B cell (primary cell): ENCODE results near the gene TSPYL1. TPM values are rescaled to one million over a fixed set of nuclear protein-coding genes. Genes with fewer than 3 reads are reported as not detected.

ENCODE experiments used
- ATAC-seq: fragments of 200-7000 bp; cut with Tn5 transposase; one replicate; pipeline ENCODE4 v1.10.0; 2021; ENCODE audit warnings: low read depth, mild to moderate bottlenecking, moderate number of reproducible peaks, moderate library complexity
- CTCF ChIA-PET: fragments of 350-600 bp; sonication (Branson Sonifier 250); formaldehyde crosslinking; loops from one replicate; lab custom pipeline; 2021; ENCODE audit warnings: antibody characterized with exemption, inconsistent platforms; lab: Charles Lee
- POLR2A ChIA-PET: fragments of 350-600 bp; sonication (Branson Sonifier 250); formaldehyde crosslinking; loops from one replicate; lab custom pipeline; 2021; ENCODE audit warnings: antibody characterized with exemption; lab: Charles Lee
- DNase-seq: peaks from one replicate; pipeline ENCODE4 v3.0.0; 2013
- H2AFZ ChIP-seq: 2 replicates; pipeline ENCODE4 v1.6.1; 2012; ENCODE audit warnings: mild to moderate bottlenecking, low read depth, low read length; ENCODE audit not compliant: insufficient read depth, poor library complexity, severe bottlenecking
- H3K27ac ChIP-seq, 2 donors: 1 replicate in 1 of 2; 2 replicates in 1 of 2; pipeline ENCODE4 v1.5.1; 2012 to 2013; ENCODE audit warnings: low read length in 2 of 2, mild to moderate bottlenecking in 2 of 2, moderate library complexity in 1 of 2
- H3K27me3 ChIP-seq, 4 experiments: fragments of 200-600 bp in 1 of 4; sonication (generic) in 1 of 4; replicated peaks in 1 of 4; 1 replicate in 2 of 4; 2 replicates in 2 of 4; pipeline versions ENCODE4 v1.6.1 to v1.7.0; 2013 to 2016; ENCODE audit warnings: low read length in 3 of 4, mild to moderate bottlenecking in 2 of 4, mixed read lengths in 1 of 4, moderate library complexity in 1 of 4; ENCODE audit not compliant: insufficient read depth in 4 of 4, control insufficient read depth in 3 of 4; ENCODE audit errors: control extremely low read depth in 1 of 4
- H3K36me3 ChIP-seq, 2 experiments: replicated peaks in 1 of 2; 1 replicate in 1 of 2; 2 replicates in 1 of 2; pipeline versions ENCODE4 v1.6.1 to v1.7.1; 2013; ENCODE audit warnings: low read length in 1 of 2; ENCODE audit not compliant: insufficient read depth in 2 of 2, control insufficient read depth in 1 of 2; ENCODE audit errors: control extremely low read depth in 1 of 2, extremely low read depth in 1 of 2
- H3K4me1 ChIP-seq, 2 donors: fragments of 200-600 bp in 1 of 2; sonication (generic) in 1 of 2; 1 replicate in 1 of 2; 2 replicates in 1 of 2; pipeline versions ENCODE4 v1.5.1 to v1.6.1; 2013 to 2017; ENCODE audit warnings: low read length in 2 of 2; ENCODE audit not compliant: control insufficient read depth in 2 of 2, insufficient read depth in 2 of 2
- H3K4me2 ChIP-seq: replicated peaks from 2 replicates; pipeline ENCODE3; 2012; ENCODE audit warnings: mild to moderate bottlenecking, low read depth, low read length; ENCODE audit not compliant: poor library complexity, severe bottlenecking
- H3K4me3 ChIP-seq, 5 experiments: fragments of 200-600 bp in 1 of 5; sonication (generic) in 1 of 5; 1 replicate in 3 of 5; 2 replicates in 2 of 5; pipeline versions ENCODE4 v1.5.1 to v1.7.0; 2011 to 2016; ENCODE audit warnings: low read length in 4 of 5, mild to moderate bottlenecking in 4 of 5, low read depth in 2 of 5, control low read depth in 1 of 5, moderate library complexity in 1 of 5; ENCODE audit not compliant: insufficient read depth in 1 of 5; ENCODE audit errors: control extremely low read depth in 1 of 5, extremely low read depth in 1 of 5
- H3K79me2 ChIP-seq: fragments of 200-600 bp; sonication (generic); one replicate; pipeline ENCODE4 v1.6.0; 2016; ENCODE audit warnings: low read length; ENCODE audit not compliant: control insufficient read depth, insufficient read depth
- H3K9ac ChIP-seq: fragments of 200-600 bp; sonication (generic); 2 replicates; pipeline ENCODE4 v1.6.1; 2017; ENCODE audit warnings: mild to moderate bottlenecking, low read length, moderate library complexity
- H3K9me3 ChIP-seq, 3 donors: one replicate each; pipeline versions ENCODE4 v1.6.1 to v1.7.1; 2013; ENCODE audit warnings: low read length in 2 of 3; ENCODE audit not compliant: control insufficient read depth in 2 of 3, insufficient read depth in 1 of 3; ENCODE audit errors: control extremely low read depth in 1 of 3
- H4K20me1 ChIP-seq: 2 replicates; pipeline ENCODE4 v1.6.0; 2012; ENCODE audit warnings: mild to moderate bottlenecking, low read length; ENCODE audit not compliant: insufficient read depth, control insufficient read depth, poor library complexity, severe bottlenecking
- H3K27ac Mint-ChIP-seq: one replicate; pipeline ENCODE4 v1.8.0; 2021; ENCODE audit warnings: mixed read lengths
- H3K27me3 Mint-ChIP-seq: one replicate; pipeline ENCODE4 v1.8.0; 2021; ENCODE audit warnings: mixed read lengths
- H3K4me1 Mint-ChIP-seq: one replicate; pipeline ENCODE4 v1.8.0; 2021; ENCODE audit warnings: mixed read lengths
- H3K4me3 Mint-ChIP-seq: one replicate; pipeline ENCODE4 v1.8.0; 2021; ENCODE audit warnings: mixed read lengths
- H3K9me3 Mint-ChIP-seq: one replicate; pipeline ENCODE4 v1.8.0; 2022; ENCODE audit warnings: mixed read lengths; ENCODE audit not compliant: insufficient read depth
- CTCF ChIP-seq: fragments of 200-600 bp; IDR thresholded peaks from one replicate; pipeline ENCODE4 v1.8.0; 2022; ENCODE audit warnings: antibody characterized with exemption, mild to moderate bottlenecking
- EZH2 ChIP-seq: IDR thresholded peaks from 2 replicates; pipeline ENCODE4 v1.6.1; 2012; ENCODE audit warnings: borderline replicate concordance, low read depth, mild to moderate bottlenecking, moderate library complexity, low read length; ENCODE audit not compliant: insufficient read depth, poor library complexity, severe bottlenecking
- WGBS: methylation state at CpG from one replicate; pipeline ENCODE4 v1.1.5; 2013; ENCODE audit warnings: missing lambda C conversion rate; ENCODE audit not compliant: insufficient coverage; 5-methylcytosine and 5-hydroxymethylcytosine counted together
- intact Hi-C: fragments of 100-400 bp; cut with micrococcal nuclease; formaldehyde crosslinking; loops from one replicate; pipeline ENCODE4 v1.10.0; 2022
- polyA minus RNA-seq: library from RNA; depleted of rRNA, polyadenylated mRNA; stranded (reverse); fragments of >200 nt; gene quantifications from 2 replicates; pipeline ENCODE4 v1.2.3, GENCODE V29; 2012
- polyA plus RNA-seq: library from polyadenylated mRNA; depleted of rRNA; stranded (reverse); fragments of >200 nt; gene quantifications from 2 replicates; pipeline ENCODE4 v1.2.3, GENCODE V29; 2012
- total RNA-seq, 2 donors: library from RNA; stranded (reverse); fragments of 120-200 nt in 1 of 2; gene quantifications; 1 replicate in 1 of 2; 2 replicates in 1 of 2; pipeline versions ENCODE4 v1.2.3 to v1.2.4, GENCODE V29; 2013 to 2022

Gene TSPYL1
- total RNA-seq: 98.9 and 101 TPM in 2 replicates
- 125 TPM for total RNA-seq (2013)
- 93.3 and 111 TPM in 2 replicates for polyA plus RNA-seq
- polyA minus RNA-seq: 126 and 162 TPM in 2 replicates

GRCh38 chr6:116279232-116280160 lies at the start of gene TSPYL1:
TSPYL1 (minus strand) TSS chr6:116279930; CDS start chr6:116279830, 100 bp downstream.
- H2AFZ ChIP-seq: peak within 1 kb of the TSS; percentile 80
- peaks cover 0 to 19% of the 10 kb centered on the region in 2 experiments for H3K36me3 ChIP-seq
- H3K4me3 ChIP-seq: peak within 1 kb of the TSS; percentile 89 to 96 (median 94)
- peaks cover 41 to 48% of the 10 kb centered on the region in 2 donors for H3K4me1 ChIP-seq
- peaks cover 59% of the 10 kb centered on the region for H3K4me1 Mint-ChIP-seq
- H4K20me1 ChIP-seq: peaks cover 47% of the 10 kb centered on the region
- CTCF ChIA-PET: interaction anchor here (0.9 to 5.2 kb wide), 11 partner anchors 8 to 292 kb away, joined by 3 to 29 read pairs (median 5); partner anchors contain the start of genes RWDD1 and TSPYL4
- intact Hi-C loops: loop anchor here (1.0 to 5.0 kb wide), 8 partner anchors 11 to 403 kb away; partner anchors contain the start of genes KPNA5, NT5DC1, RWDD1 and TSPYL4
- peak within 1 kb of the TSS; percentile 99 for H3K27ac ChIP-seq
- peak within 1 kb of the TSS; percentile 100 for H3K27ac Mint-ChIP-seq
- peak within 1 kb of the TSS; percentile 98 for H3K9ac ChIP-seq
- peak within 1 kb of the TSS; percentile 97 for H3K4me3 Mint-ChIP-seq
- no peak for TF ChIP-seq CTCF
- no peak for TF ChIP-seq EZH2
- no peaks in the 10 kb centered on the region for H3K9me3 Mint-ChIP-seq
- H3K9me3 ChIP-seq: no peaks in the 10 kb centered on the region
- DNase-seq (peak; percentile 98), ATAC-seq (peak; percentile 88)
- POLR2A ChIA-PET: interaction anchor here (0.6 to 3.4 kb wide), 9 partner anchors 25 to 1323 kb away, joined by 3 to 17 read pairs (median 3); partner anchors contain the start of genes GOPC, RWDD1, TSPYL4 and ZUP1
- no peaks in the 10 kb centered on the region for H3K27me3 Mint-ChIP-seq
- H3K4me2 ChIP-seq: peak within 1 kb of the TSS; percentile 84
- H3K27me3 ChIP-seq: no peaks in the 10 kb centered on the region
- WGBS: under 1% methylated on average over 61 of the region's 71 CpGs
- H3K79me2 ChIP-seq: peaks cover 75% of the 10 kb centered on the region
